ENCODE measurements around the gene MACF1. TPM values are rescaled to one million over a fixed set of nuclear protein-coding genes. Genes with fewer than 3 reads are reported as not detected.

The MACF1 gene
- total and polyA plus RNA-seq, 8 donors, result 358 to 484 (median 440) TPM

DNA sequence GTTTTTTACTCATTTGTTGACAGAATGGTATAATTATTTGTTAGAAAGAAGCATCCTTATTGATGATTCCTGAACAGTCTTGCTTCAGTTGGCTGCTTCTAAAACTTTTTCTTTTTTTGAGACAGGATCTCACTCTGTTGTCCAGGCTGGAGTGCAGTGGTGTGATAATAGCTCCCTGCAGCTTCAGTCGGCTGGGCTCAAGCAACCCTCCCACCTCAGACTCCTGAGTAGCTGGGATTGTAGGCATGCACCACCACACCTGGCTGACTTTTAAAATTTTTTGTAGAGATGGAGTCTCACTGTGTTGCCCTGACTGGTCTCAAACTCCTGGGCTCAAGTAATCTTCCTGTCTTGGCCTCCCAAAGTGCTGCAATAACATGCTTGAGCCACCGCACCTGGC lies 38.8 kb downstream of the MACF1 start:
- Histone ChIP-seq H3K4me1 (peaks cover 0 to 10% of the 10 kb centered on the region in 2 donors), H3K4me3 (no peak overlapping the region), H3K27ac (peak overlapping the region in 1 of 2 donors; percentile 13), H3K27me3 (no peaks in the 10 kb centered on the region), H3K36me3 (no peaks in the 10 kb centered on the region), H3K9me3 (no peaks in the 10 kb centered on the region)
- intact Hi-C loops (cut with DNase I), result no loop called here
- ATAC-seq (no peak), DNase-seq (no peak)
- TF ChIP-seq, protein P1, sequence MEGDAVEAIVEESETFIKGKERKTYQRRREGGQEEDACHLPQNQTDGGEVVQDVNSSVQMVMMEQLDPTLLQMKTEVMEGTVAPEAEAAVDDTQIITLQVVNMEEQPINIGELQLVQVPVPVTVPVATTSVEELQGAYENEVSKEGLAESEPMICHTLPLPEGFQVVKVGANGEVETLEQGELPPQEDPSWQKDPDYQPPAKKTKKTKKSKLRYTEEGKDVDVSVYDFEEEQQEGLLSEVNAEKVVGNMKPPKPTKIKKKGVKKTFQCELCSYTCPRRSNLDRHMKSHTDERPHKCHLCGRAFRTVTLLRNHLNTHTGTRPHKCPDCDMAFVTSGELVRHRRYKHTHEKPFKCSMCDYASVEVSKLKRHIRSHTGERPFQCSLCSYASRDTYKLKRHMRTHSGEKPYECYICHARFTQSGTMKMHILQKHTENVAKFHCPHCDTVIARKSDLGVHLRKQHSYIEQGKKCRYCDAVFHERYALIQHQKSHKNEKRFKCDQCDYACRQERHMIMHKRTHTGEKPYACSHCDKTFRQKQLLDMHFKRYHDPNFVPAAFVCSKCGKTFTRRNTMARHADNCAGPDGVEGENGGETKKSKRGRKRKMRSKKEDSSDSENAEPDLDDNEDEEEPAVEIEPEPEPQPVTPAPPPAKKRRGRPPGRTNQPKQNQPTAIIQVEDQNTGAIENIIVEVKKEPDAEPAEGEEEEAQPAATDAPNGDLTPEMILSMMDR (IDR thresholded peaks at IDR 0.05), result no peak

- H3K9me3 ChIP-seq, result no peaks in the 10 kb centered on the region
- H3K4me3 ChIP-seq, result no peak overlapping the region
- TF ChIP-seq, protein P1 (IDR thresholded peaks at IDR 0.05), result no peak
- H3K36me3 ChIP-seq, result peaks cover 0 to 44% of the 10 kb centered on the region in 2 donors
- intact Hi-C loops (cut with DNase I), result loop anchor here in 1 of 2 donors (10.0 kb wide), 2 partner anchors 46 to 126 kb away; partner anchors contain the start of gene MACF1
- no peak for ATAC-seq
- H3K27me3 ChIP-seq, result no peaks in the 10 kb centered on the region
- no peak for DNase-seq
- H3K27ac ChIP-seq, result peak overlapping the region in 1 of 2 donors; percentile 5
- peaks cover 2 to 14% of the 10 kb centered on the region in 2 donors for H3K4me1 ChIP-seq
Observed at GRCh38 chr1:39250460-39251240, 46.2 kb downstream of the MACF1 start.

DNA sequence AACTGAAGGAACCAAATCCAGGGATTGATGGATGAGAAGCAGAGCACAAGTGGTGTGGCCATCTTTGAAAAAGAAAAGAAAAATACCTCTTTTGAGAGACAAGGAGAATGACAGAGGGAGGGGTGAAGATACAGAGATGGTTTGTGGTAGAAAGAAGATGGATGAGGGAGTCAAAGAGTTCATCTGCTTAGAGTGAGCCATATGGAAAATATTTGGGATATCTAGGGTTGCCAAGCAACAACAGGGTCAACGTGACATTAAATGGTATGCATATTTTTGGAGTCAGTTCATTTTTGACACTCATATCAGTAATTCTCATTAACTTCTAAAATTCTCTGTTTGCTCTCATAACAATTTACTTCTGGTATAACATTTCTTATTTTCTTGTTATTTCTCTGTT lies 50.7 kb downstream of the MACF1 start:
- Histone ChIP-seq H3K4me3 (no peak overlapping the region), H3K27ac (no peak overlapping the region), H3K36me3 (peaks cover 0 to 88% of the 10 kb centered on the region in 2 donors), H3K9me3 (no peaks in the 10 kb centered on the region), H3K27me3 (no peaks in the 10 kb centered on the region), H3K4me1 (peaks cover 3 to 30% of the 10 kb centered on the region in 2 donors)
- DNase-seq (peak in 1 of 4 donors; percentile 24), ATAC-seq (no peak)
- intact Hi-C loops (cut with DNase I), result loop anchor here in 1 of 2 donors (10.0 kb wide), 2 partner anchors 50 to 130 kb away; partner anchors contain the start of gene MACF1
- TF ChIP-seq, protein P1 (IDR thresholded peaks at IDR 0.05), result no peak

- TF ChIP-seq, protein P1 (IDR thresholded peaks at IDR 0.05), result peak; percentile 57 to 67
- Histone ChIP-seq H3K4me1 (peaks cover 3 to 33% of the 10 kb centered on the region in 2 donors), H3K9me3 (no peaks in the 10 kb centered on the region), H3K27me3 (no peaks in the 10 kb centered on the region), H3K4me3 (no peak overlapping the region), H3K36me3 (peaks cover 0 to 68% of the 10 kb centered on the region in 2 donors), H3K27ac (peak overlapping the region in 1 of 2 donors; percentile 17)
- ATAC-seq (peak; percentile 88), DNase-seq (peak in 2 of 4 donors; percentile 35 to 59)
- intact Hi-C loops (cut with DNase I), result loop anchor here in 1 of 2 donors (10.0 kb wide), 2 partner anchors 54 to 134 kb away; partner anchors contain the start of gene MACF1
Observed at GRCh38 chr1:39258146-39258924, 53.8 kb downstream of the MACF1 start.

GRCh38 chr1:39258925-39259244 lies 54.4 kb downstream of the MACF1 start:
- no peaks in the 10 kb centered on the region for H3K9me3 ChIP-seq
- TF ChIP-seq, protein P1 (IDR thresholded peaks at IDR 0.05), result peak in 1 of 2 donors; percentile 41
- H3K27ac ChIP-seq, result no peak overlapping the region
- H3K4me3 ChIP-seq, result no peak overlapping the region
- H3K27me3 ChIP-seq, result no peaks in the 10 kb centered on the region
- intact Hi-C loops (cut with DNase I), result loop anchor here in 1 of 2 donors (10.0 kb wide), 2 partner anchors 54 to 134 kb away; partner anchors contain the start of gene MACF1
- ATAC-seq, result no peak
- DNase-seq, result no peak
- peaks cover 3 to 33% of the 10 kb centered on the region in 2 donors for H3K4me1 ChIP-seq
- H3K36me3 ChIP-seq, result peaks cover 0 to 64% of the 10 kb centered on the region in 2 donors

Data from left lung (tissue), 10 donors.